OCI-M2 (cell line): ENCODE results near the gene SARS1.
"Not testable (repeated sequence)": the region's sequence is repeated elsewhere in the genome, so short reads cannot be mapped to it uniquely, and the experiment has no call there.

Source experiments
- DNase-seq: peaks from one replicate; lab custom pipeline; 2025; ENCODE audit not compliant: unreplicated experiment; lab: John Stamatoyannopoulos, UW

The SARS1 gene, protein sequence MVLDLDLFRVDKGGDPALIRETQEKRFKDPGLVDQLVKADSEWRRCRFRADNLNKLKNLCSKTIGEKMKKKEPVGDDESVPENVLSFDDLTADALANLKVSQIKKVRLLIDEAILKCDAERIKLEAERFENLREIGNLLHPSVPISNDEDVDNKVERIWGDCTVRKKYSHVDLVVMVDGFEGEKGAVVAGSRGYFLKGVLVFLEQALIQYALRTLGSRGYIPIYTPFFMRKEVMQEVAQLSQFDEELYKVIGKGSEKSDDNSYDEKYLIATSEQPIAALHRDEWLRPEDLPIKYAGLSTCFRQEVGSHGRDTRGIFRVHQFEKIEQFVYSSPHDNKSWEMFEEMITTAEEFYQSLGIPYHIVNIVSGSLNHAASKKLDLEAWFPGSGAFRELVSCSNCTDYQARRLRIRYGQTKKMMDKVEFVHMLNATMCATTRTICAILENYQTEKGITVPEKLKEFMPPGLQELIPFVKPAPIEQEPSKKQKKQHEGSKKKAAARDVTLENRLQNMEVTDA

DNA sequence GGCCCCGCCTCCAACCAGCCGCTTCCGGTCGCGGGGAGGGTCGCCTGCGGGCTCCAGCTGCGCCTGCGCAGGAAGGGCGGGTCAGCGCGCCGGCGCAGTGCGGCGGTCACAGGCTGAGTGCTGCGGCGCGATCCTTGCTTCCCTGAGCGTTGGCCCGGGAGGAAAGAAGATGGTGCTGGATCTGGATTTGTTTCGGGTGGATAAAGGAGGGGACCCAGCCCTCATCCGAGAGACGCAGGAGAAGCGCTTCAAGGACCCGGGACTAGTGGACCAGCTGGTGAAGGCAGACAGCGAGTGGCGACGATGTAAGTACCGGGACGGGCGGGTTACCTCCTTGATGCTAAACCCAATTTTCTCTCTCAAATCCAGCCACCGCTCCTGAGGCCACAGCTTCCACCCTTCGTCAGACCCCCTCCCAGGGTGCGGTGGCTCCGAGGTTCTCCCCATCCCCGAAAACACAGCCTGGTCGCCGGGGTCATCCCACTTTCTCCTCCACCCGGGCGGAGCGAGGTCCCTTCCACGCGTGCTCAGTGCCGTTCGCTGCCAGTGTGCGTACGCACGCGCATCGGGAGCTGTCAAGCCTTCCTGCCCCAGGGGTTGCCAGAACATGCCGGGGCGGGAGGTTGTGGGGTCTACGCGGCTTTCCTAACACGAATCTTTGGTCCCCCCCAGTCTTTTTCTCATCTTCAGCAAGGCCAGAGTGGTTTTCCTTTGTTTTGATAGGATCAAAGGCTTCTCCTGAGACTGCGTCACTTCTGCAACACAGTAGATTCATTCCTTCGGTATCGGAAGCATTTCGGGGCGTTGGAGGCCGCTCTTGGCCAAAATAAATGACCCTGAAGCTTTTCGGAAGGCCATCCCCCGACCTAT is at the start of gene SARS1:
Gene SARS1 (plus strand): TSS at position 95 of the 870 bp plus-strand sequence. CDS start 75 bp downstream, at position 170.
- DNase-seq, result no peak

DNA sequence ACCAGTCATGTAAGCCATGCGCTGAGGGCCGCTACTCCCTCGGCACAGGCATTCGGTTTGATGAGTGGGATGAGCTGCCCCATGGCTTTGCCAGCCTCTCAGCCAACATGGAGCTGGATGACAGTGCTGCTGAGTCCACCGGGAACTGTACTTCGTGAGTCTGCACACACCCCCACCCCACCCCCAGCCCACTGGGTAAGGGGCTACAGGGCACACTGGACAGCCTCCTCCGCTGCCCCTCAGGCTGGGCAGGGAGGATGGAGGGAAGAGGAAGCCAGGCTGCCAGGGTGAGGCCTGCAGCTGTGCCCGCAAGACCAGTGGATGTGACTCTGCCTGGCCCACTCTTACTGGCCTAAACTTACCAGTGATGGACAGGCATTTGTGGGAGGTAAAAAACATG is 49.2 kb upstream of the SARS1 start:
- DNase-seq, result no peak

DNA sequence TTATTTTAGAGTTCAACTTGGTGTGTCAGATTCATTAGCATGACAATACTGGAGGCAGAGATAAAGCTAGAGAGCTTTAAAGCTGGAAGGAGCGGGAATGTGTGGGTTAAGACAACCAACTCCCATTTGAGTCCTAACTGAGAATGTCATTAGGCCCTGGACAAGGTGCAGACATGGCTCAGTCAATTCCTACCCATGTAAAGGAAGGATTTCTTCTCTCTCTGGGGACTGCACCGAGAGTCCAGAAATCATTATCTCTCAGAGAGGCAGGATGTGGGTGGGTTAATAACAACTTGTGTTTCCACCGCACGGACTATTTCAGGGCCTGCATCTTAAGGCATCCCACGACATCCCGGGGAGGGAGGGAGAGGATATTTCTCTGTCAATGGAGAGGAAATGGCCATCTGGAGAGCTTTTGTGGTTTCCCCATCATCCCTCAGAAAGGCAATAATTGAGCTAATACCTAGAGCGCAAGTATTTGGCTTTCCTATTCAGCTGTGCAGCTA is 46.7 kb upstream of the SARS1 start:
- no peak for DNase-seq

DNA sequence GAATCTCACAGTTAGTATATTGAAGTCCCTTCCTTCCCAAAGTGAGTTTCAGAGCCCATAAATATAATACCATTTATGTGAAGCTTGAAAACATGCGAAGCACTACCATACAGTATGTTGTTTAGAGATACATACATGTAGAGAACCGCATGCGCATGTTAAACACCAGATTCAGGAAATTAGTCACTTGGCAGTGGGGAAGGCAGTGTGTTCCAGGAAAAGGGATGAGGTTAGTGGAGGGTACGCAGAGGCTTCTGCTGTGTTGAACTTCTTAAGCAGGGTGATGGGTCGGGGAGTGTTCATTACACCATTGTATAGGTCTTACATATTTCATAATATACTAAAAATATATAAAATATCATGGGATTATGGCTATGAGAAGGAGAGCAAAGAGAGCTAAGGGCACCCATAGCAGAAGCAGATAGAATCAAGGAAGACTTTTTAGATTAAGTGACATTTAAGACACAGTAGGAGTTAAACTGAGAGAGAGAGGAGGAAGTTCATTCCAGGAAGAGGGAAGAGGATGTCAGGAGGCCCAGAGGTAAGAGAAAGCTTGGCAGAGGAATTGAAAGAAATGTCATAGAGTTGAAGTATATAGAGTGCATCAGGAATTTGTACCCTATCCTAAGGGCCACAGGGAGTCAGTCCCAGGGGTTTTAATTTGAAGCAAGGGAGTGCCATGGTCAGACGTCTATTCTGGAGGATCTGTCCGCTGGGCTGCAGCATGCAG is 43.5 kb upstream of the SARS1 start:
- no peak for DNase-seq

DNA sequence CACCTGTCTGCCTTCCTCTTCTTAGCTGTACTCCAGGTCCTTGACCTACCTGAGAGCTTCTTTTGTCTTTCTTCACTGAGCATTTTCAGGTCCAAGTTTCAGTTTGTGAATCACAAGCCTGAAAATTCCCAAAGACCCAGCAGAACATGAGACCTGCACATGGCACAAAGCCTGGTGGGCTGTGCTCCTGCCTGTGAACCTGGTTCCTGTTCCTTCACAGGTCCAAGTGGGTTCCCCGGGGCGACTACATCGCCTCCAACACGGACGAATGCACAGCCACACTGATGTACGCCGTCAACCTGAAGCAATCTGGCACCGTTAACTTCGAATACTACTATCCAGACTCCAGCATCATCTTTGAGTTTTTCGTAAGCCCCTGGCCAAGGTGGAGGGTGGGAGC is 42.1 kb upstream of the SARS1 start:
- DNase-seq, result no peak

DNA sequence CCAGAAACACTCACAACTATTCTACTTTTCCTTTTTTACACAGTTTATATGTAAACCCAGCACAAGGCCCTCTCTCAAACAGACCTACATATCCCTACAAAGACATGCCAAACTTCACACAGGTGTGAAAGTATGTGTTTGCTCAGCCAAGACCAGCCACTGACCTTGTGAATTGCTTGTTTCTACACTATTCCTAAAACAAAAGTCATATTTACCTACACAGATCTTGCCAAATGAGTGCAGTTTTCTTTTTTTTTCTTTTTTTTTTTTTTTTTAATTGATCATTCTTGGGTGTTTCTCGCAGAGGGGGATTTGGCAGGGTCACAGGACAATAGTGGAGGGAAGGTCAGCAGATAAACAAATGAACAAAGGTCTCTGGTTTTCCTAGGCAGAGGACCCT is 37.4 kb upstream of the SARS1 start:
- DNase-seq, result not testable (repeated sequence)

DNA sequence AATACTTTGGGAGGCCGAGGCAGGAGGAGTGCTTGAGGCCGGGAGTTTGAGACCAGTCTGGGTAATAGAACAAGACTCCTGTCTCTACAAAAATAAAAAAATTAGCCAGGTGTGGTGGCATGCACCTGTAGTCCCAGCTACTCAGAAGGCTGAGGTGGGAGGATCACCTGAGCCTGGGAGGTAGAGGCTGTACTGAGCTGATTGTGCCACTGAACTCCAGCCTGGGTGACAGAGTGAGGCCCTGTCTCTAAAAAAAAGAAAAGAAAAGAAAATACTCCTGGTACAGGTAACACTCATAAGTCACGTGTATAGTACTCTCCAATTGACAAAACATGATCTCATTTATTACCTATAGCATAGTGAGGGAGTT is 33.0 kb upstream of the SARS1 start:
- DNase-seq, result not testable (repeated sequence)

DNA sequence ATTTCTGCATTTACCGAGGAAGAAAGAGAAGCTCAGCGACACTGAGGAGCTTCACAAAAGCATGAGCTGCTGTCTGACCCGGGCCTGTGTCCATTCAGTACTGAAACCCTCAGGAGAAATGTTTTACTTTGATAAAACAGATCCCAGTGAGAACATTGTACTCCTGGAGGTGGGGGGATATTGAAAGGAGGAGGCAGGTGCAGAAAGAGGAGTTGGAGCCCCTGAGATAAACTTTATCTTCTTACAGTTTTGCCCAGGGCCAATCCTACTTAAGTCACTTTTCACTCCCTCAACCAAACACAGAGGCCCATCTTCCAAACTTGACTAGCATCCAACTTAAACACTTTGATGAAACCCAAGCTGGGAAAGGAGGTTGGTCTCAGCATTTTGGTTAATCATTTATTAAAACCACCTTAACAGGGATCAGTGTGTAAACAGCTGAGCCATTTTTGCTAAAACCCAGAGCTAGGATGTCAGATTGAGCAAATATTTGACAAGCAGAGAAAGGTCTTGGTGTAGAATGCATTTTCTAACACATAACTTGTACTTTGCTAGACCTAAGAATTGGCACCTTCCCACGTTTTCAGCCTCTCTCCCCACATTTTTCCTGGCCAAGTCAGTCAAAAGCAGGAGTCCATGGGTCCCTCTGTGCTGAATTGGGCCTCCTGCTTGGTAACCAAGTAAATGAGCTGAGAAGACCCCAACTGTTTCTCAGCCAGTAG is 32.5 kb upstream of the SARS1 start:
- DNase-seq, result no peak

DNA sequence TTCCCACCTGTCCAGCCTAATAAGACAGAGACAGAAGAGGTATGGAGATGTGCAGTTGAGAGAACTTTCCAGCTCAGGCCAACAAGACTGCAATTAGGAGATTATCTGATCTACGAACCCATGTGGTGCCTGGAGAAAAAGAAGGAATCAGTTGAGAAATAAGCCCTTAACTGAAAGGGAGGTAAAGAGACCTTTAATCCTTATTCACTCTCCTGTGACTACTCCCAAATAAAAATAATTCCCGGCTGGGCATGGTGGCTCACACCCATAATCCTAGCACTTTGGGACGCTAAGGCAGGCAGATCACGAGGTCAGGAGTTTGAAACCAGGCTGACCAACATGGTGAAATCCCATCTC is 31.9 kb upstream of the SARS1 start:
- no peak for DNase-seq

DNA sequence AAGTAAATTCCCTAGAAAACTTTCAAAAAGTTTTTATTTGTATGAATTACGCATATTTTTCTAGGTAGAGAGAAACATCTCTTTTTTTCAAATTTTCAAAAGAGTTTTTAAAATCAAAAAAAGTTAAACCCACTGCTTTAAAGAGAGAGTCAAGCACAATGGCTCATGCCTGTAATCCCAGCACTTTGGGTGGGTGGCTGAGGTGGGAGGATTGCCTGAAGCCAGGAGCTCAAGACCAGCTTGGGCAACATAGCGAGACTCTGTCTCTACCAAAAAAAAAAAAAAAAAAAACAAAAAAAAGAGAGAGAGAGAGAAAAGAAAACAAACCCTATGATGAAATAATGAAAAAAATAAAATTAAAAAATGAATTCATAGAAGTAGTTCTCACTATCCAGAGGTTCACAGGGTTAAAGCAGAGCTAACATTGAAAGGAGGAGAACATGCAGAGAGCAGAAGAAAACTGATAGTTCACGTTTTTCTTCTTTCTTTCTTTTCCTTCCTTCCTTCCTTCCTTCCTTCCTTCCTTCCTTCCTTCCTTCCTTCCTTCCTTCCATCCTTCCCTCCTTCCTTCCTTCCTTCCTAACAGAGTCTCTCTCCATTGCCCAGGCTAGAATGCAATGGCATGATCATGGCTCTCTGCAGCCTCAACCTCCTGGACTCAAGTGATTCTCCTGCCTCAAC is 30.5 kb upstream of the SARS1 start:
- no peak for DNase-seq

DNA sequence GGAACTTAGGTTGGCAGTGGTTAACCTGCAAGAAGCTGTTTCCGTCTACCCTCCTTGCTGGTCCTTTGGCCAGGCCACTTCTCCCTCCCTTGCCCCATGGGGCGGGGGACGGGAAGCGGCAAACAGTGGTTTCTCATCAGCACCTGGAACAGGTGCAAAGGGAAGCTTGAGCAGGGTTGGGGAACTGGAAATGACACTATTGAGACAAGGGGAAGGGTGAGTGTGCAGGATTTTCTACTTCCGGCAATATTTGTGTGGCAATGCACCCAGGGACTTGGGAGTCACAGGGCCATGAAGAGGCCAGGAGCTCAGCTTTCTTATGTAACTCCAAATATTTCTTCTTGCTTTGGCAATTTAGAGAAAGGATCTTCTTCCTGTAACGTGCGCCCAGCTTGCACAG is 29.0 kb upstream of the SARS1 start:
- no peak for DNase-seq

DNA sequence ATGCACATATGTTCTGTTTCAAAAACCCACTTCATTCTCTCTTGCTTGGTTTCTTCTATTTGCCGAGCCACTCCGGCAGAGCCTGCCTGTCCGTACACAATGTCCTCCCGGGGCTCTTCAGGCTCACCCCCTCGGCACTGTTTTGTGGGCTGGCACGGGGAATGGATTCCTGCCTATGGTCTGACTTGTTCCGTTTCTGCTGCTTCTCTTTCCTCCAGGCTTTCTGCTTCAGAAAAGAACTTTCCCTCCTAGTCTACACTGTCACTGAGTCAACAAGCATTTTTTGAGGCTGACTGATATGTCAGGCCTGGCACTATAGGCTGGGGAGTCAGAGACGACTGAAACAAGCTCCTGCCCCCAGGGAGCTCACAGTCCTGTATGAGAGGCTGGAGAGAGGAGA is 28.4 kb upstream of the SARS1 start:
- no peak for DNase-seq

DNA sequence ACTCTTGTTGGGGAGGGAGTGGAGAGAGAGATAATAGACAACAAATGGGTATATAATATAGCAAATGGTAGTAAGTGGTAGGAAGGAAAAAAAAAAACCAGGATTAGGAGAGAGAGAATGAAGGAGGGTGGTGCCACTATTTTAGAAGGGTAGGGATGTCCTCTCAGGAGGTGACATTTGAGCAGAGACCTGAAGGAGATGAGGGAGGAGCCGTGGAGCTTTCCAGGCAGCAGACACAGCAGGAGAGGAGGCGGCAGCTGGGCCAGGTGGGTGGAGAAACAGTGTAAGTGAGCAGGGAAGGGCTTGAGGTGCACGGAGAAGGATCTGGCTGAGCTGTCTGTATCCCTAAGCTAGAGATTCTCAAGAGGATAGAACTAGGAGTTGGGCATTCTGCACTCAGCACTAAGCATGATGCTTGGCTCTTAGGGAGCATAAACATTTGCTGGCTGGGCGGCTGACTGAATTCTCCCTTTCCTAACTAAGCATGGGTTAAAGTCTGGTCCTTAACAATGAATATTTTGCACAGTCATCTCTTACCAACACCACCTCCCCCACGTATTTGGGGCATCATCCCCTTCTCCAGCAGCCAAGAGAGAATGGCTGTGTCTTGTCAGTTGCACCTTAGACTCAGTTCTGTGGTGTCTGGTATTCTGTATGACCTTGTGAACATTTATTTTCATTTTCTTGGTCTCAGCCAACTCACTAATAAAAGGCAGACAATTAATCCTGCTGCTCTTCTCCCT is 27.6 kb upstream of the SARS1 start:
- DNase-seq, result no peak

DNA sequence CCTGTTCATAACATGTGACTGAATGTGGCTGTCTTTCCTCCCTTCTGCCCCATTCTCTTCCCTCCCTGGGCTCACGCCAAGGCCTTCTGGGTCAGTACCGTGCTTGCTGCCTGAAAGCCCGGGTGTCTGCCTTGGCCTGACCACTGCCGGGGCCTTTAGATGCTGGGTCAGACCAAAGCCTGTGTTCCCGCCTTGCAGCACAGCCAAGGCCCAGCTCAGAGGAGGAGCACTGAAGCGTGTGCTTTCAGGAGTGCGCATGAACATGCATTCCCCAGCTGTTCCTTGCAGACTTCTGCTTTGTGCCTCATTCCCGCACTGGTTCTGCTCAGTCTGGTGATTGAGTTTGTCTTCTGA is 27.0 kb upstream of the SARS1 start:
- DNase-seq, result no peak

DNA sequence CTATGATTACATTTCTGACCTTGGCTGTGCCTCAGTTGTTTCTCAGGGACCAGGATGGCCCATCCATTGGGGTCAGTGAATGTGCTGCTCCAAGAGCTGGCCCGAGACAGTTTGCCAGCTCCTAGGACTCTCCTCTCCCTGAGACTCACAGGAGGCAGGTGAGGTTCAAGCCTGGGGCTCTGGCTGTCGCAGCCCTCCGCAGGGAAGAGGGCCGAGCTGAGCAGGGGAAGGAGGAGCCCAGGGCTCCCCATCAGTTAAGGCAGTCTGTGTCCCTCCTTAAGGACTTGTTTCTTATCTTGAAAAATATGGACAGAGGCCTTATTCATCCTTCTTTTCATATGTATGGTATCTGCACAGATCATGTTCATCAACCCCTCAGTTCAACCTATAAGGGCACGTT is 26.6 kb upstream of the SARS1 start:
- no peak for DNase-seq

DNA sequence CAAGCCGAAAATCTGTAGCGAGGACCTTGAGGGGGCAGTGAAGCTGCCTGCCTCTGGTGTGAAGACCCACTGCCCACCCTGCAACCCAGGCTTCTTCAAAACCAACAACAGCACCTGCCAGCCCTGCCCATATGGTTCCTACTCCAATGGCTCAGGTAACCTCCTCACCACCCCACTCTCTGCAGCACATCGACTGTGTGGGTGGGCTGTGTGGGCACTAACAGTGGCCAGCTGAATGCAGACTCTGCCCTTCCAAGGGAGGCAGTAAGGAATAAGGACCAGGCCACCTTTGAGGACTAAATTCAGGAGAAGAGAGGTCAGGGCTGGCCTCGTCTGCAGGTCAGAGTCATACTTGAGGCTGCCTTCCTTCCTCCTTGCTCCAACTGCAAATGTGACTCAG is 25.5 kb upstream of the SARS1 start:
- DNase-seq, result no peak

DNA sequence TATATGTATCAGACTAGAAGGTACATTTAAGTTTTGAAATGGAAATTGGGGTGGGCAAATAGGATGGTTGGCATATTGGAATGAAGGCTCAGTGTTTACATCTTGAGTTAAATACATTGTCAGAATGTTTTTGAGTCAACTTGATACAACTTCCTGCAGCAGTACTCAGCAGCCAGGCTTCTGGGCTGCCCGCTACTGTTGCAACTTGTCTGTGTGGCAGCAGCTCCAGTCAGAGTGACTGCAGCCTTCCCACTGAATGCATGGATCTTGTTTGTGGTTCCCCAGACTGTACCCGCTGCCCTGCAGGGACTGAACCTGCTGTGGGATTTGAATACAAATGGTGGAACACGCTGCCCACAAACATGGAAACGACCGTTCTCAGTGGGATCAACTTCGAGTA is 24.9 kb upstream of the SARS1 start:
- no peak for DNase-seq

DNA sequence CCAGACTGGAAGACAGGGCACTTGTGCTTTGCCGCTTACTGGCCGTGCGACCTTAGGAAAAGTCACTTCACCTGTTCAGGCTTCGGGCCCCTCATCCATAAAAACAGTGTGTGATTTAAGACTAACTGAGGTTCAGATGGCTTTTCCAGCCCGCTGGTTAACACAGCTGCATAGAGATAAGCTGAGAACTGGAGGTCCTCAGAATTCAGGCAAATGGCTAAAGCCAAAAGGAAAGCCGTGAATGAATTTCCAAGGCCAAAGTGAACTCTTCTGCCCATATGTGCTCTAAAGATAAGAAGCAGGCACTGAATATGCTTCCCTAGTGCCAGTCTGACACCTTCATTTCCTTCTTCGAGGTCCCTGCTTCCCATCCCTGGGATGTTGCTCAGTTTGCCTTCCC is 23.5 kb upstream of the SARS1 start:
- no peak for DNase-seq

DNA sequence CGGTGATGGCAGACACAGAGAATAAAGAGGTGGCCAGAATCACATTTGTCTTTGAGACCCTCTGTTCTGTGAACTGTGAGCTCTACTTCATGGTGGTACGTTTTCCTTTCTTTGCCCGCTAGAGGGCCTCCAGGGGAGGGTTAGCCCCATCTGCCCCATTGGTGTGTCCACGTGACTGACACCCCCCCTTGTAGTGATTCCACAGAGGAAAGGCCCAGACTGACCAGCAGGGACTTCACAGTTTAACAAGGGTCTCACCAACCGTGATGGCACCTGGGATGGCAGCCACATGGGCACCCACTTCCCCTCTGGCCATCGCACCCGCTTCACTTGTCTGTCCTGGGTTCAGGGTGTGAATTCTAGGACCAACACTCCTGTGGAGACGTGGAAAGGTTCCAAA is 22.3 kb upstream of the SARS1 start:
- no peak for DNase-seq

DNA sequence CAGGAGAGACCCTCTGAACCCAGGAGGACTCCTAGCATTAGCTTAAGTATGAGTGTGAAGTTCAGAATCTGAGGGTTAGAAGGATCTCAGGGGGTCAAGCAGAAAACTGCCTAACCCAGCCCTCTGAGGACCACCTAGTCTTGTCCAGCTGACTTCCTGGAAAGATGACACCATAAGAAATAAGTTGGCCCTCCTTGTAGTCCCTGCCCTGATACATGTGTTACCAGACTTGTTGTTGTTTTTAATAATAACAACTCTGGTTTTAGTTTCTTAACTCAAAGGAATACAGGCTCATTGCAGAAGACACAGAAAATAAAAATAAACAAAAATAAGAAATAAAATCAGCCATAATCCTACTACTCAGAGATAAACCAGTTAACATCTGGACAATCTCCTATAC is 21.8 kb upstream of the SARS1 start:
- DNase-seq, result no peak
